GM21423 (cell line): Measurements from ENCODE around the gene S100A3.
"Not testable (repeated sequence)": the region's sequence is repeated elsewhere in the genome, so short reads cannot be mapped to it uniquely, and the experiment has no call there.

ENCODE experiments used
- ATAC-seq: cut with Tn5 transposase; IDR thresholded peaks from one replicate; pipeline ENCODE4 v1.9.1; 2021; ENCODE audit warnings: mild to moderate bottlenecking, moderate library complexity; ENCODE audit not compliant: unreplicated experiment

Gene S100A3

DNA sequence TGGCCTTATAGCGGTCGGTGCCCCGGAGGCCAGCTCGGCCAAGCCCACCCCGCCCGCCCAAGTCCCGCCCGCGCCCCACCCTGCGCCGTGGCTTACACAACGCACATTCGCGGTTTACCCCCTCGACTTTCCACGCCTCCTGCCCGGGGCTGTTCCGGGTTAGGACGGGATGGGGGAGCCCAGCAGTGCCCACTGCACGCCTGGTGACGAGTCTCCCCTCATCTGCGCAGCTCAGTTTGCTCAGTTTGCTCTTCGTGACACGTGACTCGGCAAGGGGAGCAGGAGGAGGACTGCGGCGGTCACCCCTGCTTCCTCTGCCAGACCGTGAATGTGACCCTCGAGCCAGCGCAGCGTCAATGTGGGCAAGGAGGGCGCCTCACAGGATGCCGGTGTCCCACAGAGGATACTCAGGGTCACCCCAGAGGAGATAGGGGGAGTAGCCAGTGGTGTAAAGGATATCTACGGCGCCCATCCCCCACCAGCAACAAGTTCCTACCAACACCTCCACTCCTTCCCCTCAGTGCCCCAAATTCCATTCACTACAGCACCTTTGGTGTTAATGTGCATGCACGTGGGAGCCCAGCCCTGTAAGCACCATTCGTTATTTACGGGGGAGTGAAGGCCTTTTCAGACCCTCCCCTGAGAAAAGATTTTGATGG is 12.9 kb downstream of the S100A3 start:
- no peak for ATAC-seq

DNA sequence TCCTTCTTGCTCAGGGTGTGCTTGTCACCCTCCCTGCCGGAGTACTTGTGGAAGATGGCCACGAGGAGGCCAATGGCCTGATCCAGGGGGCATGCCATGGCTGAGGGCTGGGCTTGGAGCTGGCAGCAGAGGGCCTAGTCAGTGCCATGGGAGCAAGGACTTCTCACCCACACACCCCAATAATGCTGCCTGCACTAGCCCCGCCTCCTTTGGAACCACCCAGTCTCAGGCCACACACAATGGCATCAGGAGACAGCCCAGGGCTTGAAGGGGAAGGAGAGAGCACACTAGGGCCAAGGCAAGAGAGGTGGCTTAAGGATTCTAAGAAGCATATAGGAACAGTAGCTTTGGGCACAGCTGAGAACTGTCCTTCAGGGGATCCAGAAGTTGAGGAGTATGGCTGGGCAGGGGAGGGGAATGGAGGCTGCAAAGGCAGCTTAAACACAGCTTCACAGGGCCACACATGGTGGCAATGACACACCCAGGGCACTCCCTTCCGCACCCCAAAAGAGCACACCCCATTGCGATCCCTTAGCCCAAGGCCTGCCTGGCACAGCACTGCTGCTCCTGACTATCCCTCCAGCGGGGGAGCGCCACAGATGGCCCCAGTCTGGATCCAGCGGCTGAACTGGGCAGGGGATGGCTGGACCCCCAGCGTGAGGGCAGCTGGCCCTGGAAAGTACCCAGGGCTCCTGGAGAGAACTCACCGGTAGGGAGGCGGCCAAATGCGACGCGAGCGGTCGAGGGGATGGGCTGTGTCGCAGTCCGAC is 13.6 kb downstream of the S100A3 start, which contains the start of gene S100A6:
Gene S100A6, minus strand, starts transcription at position 750 of the 770 bp plus-strand sequence. Its CDS starts 652 bp downstream, at position 98.
- no peak for ATAC-seq

- ATAC-seq = no peak
Measured at GRCh38 chr1:153534925-153535241, 14.2 kb downstream of the S100A3 start.

DNA sequence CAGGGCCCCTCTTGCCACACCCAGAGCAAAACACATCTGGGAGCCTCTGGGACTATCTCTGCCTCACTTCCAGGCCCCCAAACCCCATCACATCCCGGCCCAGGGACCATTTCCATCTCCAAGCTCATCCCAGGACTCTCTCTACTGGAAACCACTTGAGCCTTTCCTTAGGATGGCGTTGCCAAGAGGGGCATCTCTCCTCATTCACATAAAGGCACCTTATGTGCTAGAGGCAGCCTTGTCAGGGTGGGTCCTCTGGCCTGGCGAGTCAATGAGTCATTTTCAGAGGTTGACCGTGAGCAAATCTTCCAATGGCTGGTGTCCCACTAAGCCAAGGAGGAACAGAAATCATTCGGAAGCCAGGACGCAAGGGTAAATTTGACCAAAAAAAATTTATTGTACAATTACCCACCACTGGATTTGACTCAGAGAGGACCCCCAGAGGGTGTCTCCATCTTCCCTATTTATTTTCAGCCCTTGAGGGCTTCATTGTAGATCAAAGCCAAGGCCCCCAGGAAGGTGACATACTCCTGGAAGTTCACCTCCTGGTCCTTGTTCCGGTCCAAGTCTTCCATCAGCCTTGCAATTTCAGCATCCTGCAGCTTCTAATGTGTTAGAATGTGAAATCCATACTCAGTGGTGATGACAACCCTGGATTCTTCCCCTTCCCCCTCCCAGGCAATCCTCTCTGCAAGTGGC is 14.7 kb downstream of the S100A3 start:
- ATAC-seq = no peak

- ATAC-seq = no peak
Measured at GRCh38 chr1:153533689-153534201, 15.3 kb downstream of the S100A3 start.

DNA sequence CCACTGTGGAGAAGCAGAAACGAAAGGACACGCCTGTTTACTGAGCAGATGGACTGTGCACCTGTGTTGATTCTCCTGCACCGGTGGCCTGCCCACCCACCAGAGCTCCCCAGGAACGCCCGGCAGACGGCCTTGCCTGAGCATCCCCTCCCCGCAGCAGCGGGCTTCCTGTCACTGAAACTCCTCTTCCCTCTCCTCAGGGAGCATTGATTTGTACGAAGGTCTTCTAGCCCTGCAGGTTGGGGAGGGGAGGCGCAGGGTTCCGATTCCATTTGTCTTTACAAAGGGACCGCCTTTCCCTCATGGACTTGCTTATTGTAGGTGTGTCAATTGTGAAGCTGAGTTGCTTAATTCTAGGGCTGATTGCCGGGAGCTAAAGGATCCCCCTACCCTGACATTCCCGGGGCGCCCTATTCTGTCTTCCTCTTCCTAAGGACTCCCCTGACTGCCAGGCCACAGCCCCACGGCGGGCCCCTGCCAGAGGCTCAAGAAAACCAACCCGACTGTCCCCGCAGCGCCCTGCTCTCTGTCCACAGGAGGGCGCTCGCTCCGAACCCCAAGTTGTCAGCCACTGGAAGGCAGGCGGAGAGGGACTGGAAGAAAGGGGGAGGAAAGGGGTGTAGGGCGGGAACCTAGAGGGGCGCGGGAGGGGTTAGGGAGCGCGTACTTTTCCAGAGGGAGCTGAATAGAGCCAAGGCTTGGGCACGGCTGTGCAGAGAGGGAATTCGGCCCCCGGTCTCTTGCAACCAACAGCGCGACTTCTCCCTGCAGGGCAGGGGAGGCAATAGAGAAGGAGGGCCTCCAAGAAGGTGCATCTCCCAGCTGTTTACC is 16.1 kb downstream of the S100A3 start:
- no peak for ATAC-seq

DNA sequence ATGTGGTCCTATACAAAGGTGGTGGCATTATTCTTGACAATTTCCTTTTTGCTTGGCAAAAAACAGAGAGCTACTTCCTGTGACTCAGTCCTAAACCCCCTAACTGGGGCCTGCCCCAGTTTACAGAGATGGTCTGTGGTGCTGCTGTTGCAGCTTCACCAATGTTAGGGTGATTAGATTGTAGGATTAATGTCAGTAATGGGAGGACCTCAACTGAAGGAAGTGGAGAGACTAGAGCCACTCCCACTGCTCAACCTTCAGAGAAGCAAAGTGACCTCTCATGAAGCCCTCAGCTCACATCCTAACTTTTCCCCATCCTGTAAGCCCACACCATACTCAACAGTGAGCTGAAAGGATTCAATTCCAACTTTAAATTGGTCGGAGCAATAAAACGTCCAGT is 16.9 kb downstream of the S100A3 start:
- ATAC-seq = no peak

- ATAC-seq = no peak
Measured at GRCh38 chr1:153531638-153532037, 17.4 kb downstream of the S100A3 start.

GRCh38 chr1:153527683-153528040 is 21.4 kb downstream of the S100A3 start:
- no peak for ATAC-seq

DNA sequence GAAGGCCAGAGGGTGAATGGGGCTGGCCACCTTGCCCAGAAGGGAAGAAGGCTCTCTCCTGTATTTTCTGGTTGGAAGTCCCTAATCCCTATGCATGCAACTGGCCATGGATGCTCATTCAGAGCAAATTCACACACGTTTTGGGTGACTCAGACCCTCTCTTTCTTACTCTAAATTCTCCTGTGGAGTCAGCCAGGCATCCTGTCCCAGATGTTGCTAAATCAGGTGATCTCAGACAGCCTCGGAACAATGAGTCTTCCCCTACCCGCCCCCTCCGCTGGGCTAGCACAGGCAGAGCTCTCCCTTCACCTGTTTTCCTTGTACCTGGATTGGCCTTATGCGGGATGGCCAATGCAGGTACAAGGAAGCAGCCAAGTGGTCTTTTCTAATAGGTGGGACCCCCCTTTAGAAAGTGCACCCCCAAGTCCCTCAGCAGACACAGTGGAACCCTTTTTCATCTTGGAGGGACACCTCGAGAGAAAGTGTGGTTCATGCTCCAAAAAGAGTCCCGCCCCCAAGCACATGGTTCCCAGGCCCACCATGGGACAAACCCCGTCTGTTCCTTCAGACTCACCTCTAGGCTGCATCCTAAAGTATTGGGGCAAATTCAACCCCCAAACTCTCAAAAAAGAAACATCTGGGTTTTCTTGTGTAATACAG is 21.9 kb downstream of the S100A3 start:
- ATAC-seq = no peak

GRCh38 chr1:153526132-153526543 is 22.9 kb downstream of the S100A3 start:
- no peak for ATAC-seq

- no peak for ATAC-seq
Measured at GRCh38 chr1:153525088-153525728, 23.9 kb downstream of the S100A3 start.

- ATAC-seq = not testable (repeated sequence)
Measured at GRCh38 chr1:153522353-153523048, 26.6 kb downstream of the S100A3 start.

- not testable (repeated sequence) for ATAC-seq
Measured at GRCh38 chr1:153521808-153522207, 27.2 kb downstream of the S100A3 start.

DNA sequence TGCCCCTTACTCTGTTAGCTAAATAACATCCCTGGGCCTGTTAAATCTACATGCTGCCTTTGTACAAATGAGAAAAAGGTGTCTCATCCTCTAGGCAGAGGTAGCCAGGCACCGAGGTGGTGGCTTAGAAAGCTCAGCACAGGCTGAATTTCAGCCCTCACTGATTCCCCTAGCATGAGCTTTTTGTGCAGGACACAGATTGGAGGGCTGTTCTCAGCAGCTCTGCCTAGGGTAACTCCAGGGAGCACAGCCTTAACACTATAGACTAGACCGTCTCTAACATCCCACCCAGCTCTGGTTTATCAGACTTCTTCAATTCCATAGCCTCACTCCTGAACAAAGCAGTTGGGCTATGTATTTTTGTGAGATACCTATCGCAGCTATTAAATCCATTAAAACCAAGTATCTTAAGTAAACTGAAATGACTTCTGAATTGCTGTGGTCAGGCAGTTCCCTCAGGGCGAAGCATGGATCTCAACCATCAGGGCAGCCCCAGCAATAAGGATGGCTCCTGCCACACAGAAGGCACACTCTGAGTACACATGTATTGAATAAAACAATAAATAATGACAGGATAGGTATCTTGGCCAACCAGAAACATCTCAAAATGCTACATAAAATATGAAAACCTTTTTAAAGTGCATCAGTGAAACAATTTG is 28.1 kb downstream of the S100A3 start:
- ATAC-seq = no peak

DNA sequence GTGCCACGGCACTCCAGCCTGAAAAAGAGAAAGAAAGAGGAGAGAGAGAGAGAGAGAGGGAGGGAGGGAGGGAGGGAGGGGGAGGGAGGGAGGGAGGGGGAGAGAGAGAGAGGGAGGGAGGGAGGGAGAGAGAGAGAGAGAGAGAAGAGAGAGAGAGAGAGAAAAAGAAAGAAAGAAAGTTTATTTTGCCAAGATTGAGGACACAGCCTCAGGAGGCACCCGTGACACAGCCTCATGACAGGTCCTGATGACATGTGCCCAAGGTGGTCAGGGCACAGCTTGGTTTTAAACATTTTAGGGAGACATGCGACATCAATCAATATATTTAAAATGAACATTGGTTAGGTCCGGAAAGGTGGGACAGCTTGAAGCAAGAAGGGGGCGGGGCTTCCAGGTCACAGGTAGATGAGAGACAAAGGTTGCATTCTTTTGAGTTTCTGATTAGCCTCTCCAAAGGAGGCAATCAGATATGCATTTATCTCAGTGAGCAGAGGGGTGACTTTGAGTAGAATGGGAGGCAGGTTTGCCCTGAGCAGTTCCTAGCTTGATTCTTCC is 28.8 kb downstream of the S100A3 start:
- not testable (repeated sequence) for ATAC-seq

- ATAC-seq = no peak
Measured at GRCh38 chr1:153519242-153519641, 29.8 kb downstream of the S100A3 start.
